KMS-11 (cell line): ENCODE measurements around the gene GPR65.

ENCODE experiments used
- H2AFZ ChIP-seq: fragments of 200-600 bp; sonication (generic); 2 replicates; pipeline ENCODE4 v1.6.1; 2016; ENCODE audit warnings: antibody characterized with exemption, mixed run types, low read depth
- H3K27ac ChIP-seq: fragments of 200-600 bp; sonication (generic); 2 replicates; pipeline ENCODE4 v1.6.1; 2016; ENCODE audit warnings: mild to moderate bottlenecking, mixed run types
- H3K27me3 ChIP-seq: fragments of 200-600 bp; sonication (generic); 2 replicates; pipeline ENCODE4 v1.6.1; 2017; ENCODE audit warnings: mild to moderate bottlenecking, low read depth, mixed run types, moderate library complexity; ENCODE audit not compliant: insufficient read depth
- H3K36me3 ChIP-seq: fragments of 200-600 bp; sonication (generic); 2 replicates; pipeline ENCODE4 v1.6.1; 2017; ENCODE audit warnings: mild to moderate bottlenecking, mixed run types; ENCODE audit not compliant: insufficient read depth
- H3K4me1 ChIP-seq: fragments of 200-600 bp; sonication (generic); 2 replicates; pipeline ENCODE4 v1.6.1; 2016; ENCODE audit warnings: mild to moderate bottlenecking, low read depth, mixed run types; ENCODE audit not compliant: poor library complexity, severe bottlenecking
- H3K4me2 ChIP-seq: fragments of 200-600 bp; sonication (generic); 2 replicates; pipeline ENCODE4 v1.7.0; 2016; ENCODE audit warnings: mild to moderate bottlenecking, mixed run types
- H3K4me3 ChIP-seq: fragments of 200-600 bp; sonication (generic); IDR thresholded peaks from 2 replicates; pipeline ENCODE4 v1.6.1; 2017; ENCODE audit warnings: low read depth, low read length, mixed read lengths; ENCODE audit not compliant: insufficient read depth
- H3K79me2 ChIP-seq: fragments of 200-600 bp; sonication (generic); 2 replicates; pipeline ENCODE4 v1.6.1; 2016; ENCODE audit warnings: low read depth, mixed run types; ENCODE audit not compliant: insufficient read depth
- H3K9ac ChIP-seq: fragments of 200-600 bp; sonication (generic); 2 replicates; pipeline ENCODE4 v1.6.1; 2016; ENCODE audit warnings: mild to moderate bottlenecking, mixed run types
- H4K20me1 ChIP-seq: fragments of 200-600 bp; sonication (generic); 2 replicates; pipeline ENCODE4 v1.6.1; 2016; ENCODE audit warnings: mild to moderate bottlenecking, mixed run types; ENCODE audit not compliant: insufficient read depth
- TF ChIP-seq, protein P1 (sequence below): fragments of 200-600 bp; sonication (generic); conservative IDR thresholded peaks from 2 replicates; pipeline ENCODE4 v1.6.1; 2017; ENCODE audit warnings: low read depth, mild to moderate bottlenecking, antibody characterized with exemption, low read length, moderate library complexity, mixed read lengths

Gene GPR65

DNA sequence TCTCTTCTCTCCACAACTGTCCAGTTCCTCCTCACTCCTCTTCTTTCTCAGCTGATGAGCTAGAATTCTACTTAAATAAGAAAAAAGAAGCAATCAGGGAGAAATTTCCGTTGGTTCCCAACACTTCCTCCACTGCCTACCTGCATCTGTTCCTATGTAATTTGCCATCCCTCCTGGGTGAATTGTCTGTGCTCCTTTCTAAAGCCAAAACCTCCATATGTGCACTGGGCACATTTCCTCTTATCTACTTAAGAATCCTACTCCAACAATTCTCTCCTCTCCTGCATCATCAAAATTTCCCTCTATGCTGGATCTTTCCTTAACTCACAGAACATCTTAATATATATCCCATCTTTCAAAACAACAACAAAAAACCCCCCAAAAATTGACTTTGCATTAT, 35.2 kb downstream of the GPR65 start:
- no peaks in the 10 kb centered on the region for H4K20me1 ChIP-seq
- TF ChIP-seq, protein P1, sequence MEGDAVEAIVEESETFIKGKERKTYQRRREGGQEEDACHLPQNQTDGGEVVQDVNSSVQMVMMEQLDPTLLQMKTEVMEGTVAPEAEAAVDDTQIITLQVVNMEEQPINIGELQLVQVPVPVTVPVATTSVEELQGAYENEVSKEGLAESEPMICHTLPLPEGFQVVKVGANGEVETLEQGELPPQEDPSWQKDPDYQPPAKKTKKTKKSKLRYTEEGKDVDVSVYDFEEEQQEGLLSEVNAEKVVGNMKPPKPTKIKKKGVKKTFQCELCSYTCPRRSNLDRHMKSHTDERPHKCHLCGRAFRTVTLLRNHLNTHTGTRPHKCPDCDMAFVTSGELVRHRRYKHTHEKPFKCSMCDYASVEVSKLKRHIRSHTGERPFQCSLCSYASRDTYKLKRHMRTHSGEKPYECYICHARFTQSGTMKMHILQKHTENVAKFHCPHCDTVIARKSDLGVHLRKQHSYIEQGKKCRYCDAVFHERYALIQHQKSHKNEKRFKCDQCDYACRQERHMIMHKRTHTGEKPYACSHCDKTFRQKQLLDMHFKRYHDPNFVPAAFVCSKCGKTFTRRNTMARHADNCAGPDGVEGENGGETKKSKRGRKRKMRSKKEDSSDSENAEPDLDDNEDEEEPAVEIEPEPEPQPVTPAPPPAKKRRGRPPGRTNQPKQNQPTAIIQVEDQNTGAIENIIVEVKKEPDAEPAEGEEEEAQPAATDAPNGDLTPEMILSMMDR: no peak
- no peaks in the 10 kb centered on the region for H3K79me2 ChIP-seq
- no peaks in the 10 kb centered on the region for H3K27me3 ChIP-seq
- H3K36me3 ChIP-seq: no peaks in the 10 kb centered on the region
- H3K4me1 ChIP-seq: no peaks in the 10 kb centered on the region
- H2AFZ ChIP-seq: no peak overlapping the region
- H3K4me2 ChIP-seq: no peak overlapping the region
- H3K4me3 ChIP-seq: no peak overlapping the region
- no peak overlapping the region for H3K9ac ChIP-seq
- H3K27ac ChIP-seq: no peak overlapping the region

DNA sequence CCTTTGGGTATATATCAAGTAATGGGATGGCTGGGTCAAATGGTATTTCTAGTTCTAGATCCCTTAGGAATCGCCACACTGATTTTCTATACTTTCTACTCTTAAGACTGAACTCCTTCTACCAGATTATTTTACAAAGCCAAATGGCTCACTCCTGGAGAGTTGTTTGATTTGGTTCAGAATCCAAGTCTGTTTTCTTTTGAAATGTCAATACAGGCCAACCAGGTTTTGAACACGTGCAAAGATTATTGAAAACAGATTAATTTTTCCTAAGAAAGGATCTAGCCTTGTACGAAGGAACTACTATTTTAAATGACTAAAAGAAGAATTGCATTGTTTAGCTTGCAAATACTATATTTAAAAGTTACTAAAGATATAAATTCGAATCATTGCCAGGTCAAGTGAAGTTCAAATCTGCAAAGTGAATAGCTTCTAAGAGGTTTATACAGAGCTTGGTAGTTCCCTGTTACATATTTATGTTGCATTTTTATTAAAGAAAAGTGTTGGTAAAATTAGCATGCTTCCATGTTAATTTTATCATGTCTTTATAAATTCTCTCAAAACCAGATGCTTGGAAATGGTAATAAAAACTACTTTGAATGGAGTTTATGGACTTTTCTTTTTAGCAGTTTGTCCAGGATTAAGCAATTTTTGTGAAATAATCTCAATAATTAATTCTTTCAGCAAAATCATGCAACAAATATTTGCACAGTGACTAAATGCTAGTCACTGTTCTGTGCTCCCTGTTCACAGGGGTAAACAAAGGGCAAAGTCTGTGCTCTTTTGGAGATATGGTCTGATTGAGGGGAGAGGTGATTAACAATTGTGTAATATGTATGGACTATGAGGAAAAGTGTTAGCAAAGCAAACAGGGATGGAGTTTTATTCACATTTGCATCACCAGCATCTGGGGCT, 38.9 kb downstream of the GPR65 start:
- Histone ChIP-seq H3K27me3 (no peaks in the 10 kb centered on the region), H3K27ac (no peak overlapping the region), H3K4me3 (no peak overlapping the region), H2AFZ (no peak overlapping the region), H3K36me3 (no peaks in the 10 kb centered on the region), H3K4me2 (no peak overlapping the region), H4K20me1 (no peaks in the 10 kb centered on the region), H3K9ac (no peak overlapping the region), H3K79me2 (no peaks in the 10 kb centered on the region), H3K4me1 (no peaks in the 10 kb centered on the region)
- TF ChIP-seq, protein P1: no peak

DNA sequence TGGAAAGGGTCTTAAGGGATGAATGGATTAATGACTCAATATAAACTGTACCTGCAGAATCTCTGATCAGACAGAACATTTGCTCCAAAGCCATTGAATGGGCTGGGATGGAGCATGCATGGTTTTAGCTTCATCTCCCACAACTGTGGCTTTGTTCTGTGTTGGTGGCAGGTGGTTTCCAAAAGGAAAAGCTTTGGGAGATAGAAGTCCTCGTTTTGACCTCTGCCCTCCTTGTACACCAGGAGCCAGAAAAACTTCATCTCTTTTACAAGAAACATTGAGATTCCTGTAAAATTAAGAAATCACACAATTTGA, 39.5 kb downstream of the GPR65 start:
- no peaks in the 10 kb centered on the region for H3K27me3 ChIP-seq
- H3K79me2 ChIP-seq: no peaks in the 10 kb centered on the region
- H3K36me3 ChIP-seq: no peaks in the 10 kb centered on the region
- no peaks in the 10 kb centered on the region for H4K20me1 ChIP-seq
- no peak overlapping the region for H2AFZ ChIP-seq
- no peak overlapping the region for H3K4me3 ChIP-seq
- H3K9ac ChIP-seq: no peak overlapping the region
- TF ChIP-seq, protein P1: no peak
- no peak overlapping the region for H3K4me2 ChIP-seq
- no peak overlapping the region for H3K27ac ChIP-seq
- no peaks in the 10 kb centered on the region for H3K4me1 ChIP-seq

DNA sequence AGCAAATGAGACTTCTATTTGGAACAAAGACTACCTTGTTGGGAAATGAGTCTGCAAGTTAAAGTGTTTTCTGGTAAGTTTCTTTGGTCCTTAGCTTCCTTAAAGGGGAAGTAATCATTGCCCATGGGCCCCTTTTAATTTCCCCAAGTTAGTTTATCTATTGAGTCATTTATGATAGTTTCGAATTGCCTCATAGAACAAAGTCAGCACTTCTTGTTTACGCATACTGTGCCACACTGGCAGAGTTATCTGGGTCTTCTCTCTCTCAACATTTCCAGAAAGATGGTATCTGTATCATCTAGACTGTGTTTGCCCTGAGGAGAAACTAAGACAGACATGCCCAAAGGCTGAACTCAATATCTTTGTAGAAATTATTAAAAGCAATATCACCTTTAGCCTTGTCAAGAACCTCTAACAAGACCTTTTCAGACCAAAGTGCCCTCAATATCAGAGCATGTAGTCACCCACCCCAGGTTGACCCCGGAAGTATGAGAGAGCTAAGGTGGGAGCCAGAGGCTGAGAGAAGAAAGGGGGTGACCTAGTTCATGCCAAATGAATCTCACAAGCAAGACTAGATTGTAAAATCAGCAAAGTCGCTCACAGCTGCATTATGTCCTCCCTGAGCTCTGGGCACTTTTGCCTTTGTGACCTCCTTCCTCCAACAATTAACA, 40.0 kb downstream of the GPR65 start:
- Histone ChIP-seq H3K9ac (no peak overlapping the region), H3K4me1 (no peaks in the 10 kb centered on the region), H3K79me2 (no peaks in the 10 kb centered on the region), H3K36me3 (no peaks in the 10 kb centered on the region), H3K4me2 (no peak overlapping the region), H3K4me3 (no peak overlapping the region), H4K20me1 (no peaks in the 10 kb centered on the region), H3K27me3 (no peaks in the 10 kb centered on the region), H2AFZ (no peak overlapping the region), H3K27ac (no peak overlapping the region)
- TF ChIP-seq, protein P1: no peak
